ENCODE results near the gene TRAF3. TPM values are rescaled to one million over a fixed set of nuclear protein-coding genes. Genes with fewer than 3 reads are reported as not detected.
A peak's percentile ranks its signal among the peaks of the same experiment; 100 is the strongest.

TRAF3 gene
- total RNA-seq, 1 donor from 2014 or later: 35.3 TPM

GRCh38 chr14:102913341-102914211, 136.3 kb downstream of the TRAF3 start:
- no peaks in the 10 kb centered on the region for H3K36me3 ChIP-seq (ENCODE audit: control insufficient read depth, insufficient read depth, low read length)
- no peaks in the 10 kb centered on the region for H3K27me3 ChIP-seq (ENCODE audit: control insufficient read depth, insufficient read depth, low read length)
- no peak for TF ChIP-seq CTCF (IDR thresholded peaks at IDR 0.05; ENCODE audit: insufficient read depth, low read length, severe bottlenecking)
- DNase-seq (ENCODE audit: low read depth) (no peak), FAIRE-seq (no peak)
- H3K4me3 ChIP-seq (ENCODE audit: low read depth, low read length): no peak overlapping the region

- no peak overlapping the region for H3K4me3 ChIP-seq (ENCODE audit: low read depth, low read length)
- FAIRE-seq: no peak
- no peak for TF ChIP-seq CTCF (IDR thresholded peaks at IDR 0.05; ENCODE audit: insufficient read depth, low read length, severe bottlenecking)
Observed at GRCh38 chr14:102914474-102915291, 137.4 kb downstream of the TRAF3 start.

GRCh38 chr14:102915292-102916110, 138.3 kb downstream of the TRAF3 start:
- FAIRE-seq (no peak), DNase-seq (ENCODE audit: low read depth) (no peak)
- no peaks in the 10 kb centered on the region for H3K36me3 ChIP-seq (ENCODE audit: control insufficient read depth, insufficient read depth, low read length)
- no peak overlapping the region for H3K4me3 ChIP-seq (ENCODE audit: low read depth, low read length)
- no peak for TF ChIP-seq CTCF (IDR thresholded peaks at IDR 0.05; ENCODE audit: insufficient read depth, low read length, severe bottlenecking)
- H3K27me3 ChIP-seq (ENCODE audit: control insufficient read depth, insufficient read depth, low read length): no peaks in the 10 kb centered on the region

More at GRCh38 chr14:102914474-102915291, 137.4 kb downstream of the TRAF3 start:
- Histone ChIP-seq H3K27me3 (ENCODE audit: control insufficient read depth, insufficient read depth, low read length) (no peaks in the 10 kb centered on the region), H3K36me3 (ENCODE audit: control insufficient read depth, insufficient read depth, low read length) (no peaks in the 10 kb centered on the region)
- no peak for DNase-seq (ENCODE audit: low read depth)

GRCh38 chr14:102916347-102917055, 139.3 kb downstream of the TRAF3 start:
- TF ChIP-seq CTCF (IDR thresholded peaks at IDR 0.05; ENCODE audit: insufficient read depth, low read length, severe bottlenecking): no peak
- FAIRE-seq (no peak), DNase-seq (ENCODE audit: low read depth) (no peak)
- no peaks in the 10 kb centered on the region for H3K36me3 ChIP-seq (ENCODE audit: control insufficient read depth, insufficient read depth, low read length)
- no peak overlapping the region for H3K4me3 ChIP-seq (ENCODE audit: low read depth, low read length)
- no peaks in the 10 kb centered on the region for H3K27me3 ChIP-seq (ENCODE audit: control insufficient read depth, insufficient read depth, low read length)

- TF ChIP-seq CTCF (IDR thresholded peaks at IDR 0.05; ENCODE audit: insufficient read depth, low read length, severe bottlenecking): no peak
- Histone ChIP-seq H3K27me3 (ENCODE audit: control insufficient read depth, insufficient read depth, low read length) (no peaks in the 10 kb centered on the region), H3K4me3 (ENCODE audit: low read depth, low read length) (no peak overlapping the region), H3K36me3 (ENCODE audit: control insufficient read depth, insufficient read depth, low read length) (no peaks in the 10 kb centered on the region)
- peak; percentile 23 for FAIRE-seq
- DNase-seq (ENCODE audit: low read depth): no peak
Observed at GRCh38 chr14:102917056-102917385, 139.8 kb downstream of the TRAF3 start.
